ENCODE measurements around the gene DGAT2L6.

GRCh38 chrX:70219938-70220764 is 42.9 kb downstream of the DGAT2L6 start:
- TF ChIP-seq CTCF (IDR thresholded peaks at IDR 0.05) (no peak), EZH2phosphoT487 (IDR thresholded peaks at IDR 0.05) (no peak)
